ENCODE measurements around the gene SLC23A2.

- TF ChIP-seq CTCF (IDR thresholded peaks at IDR 0.05) (no peak), POLR2AphosphoS5 (IDR thresholded peaks at IDR 0.05; ENCODE audit: low read depth, low read length) (no peak)
Measured at GRCh38 chr20:4846821-4847220, 154.5 kb downstream of the SLC23A2 start.

All from Panc1 (cell line).